ENCODE results near the gene RRAGA. TPM values are rescaled to one million over a fixed set of nuclear protein-coding genes. Genes with fewer than 3 reads are reported as not detected.

Gene RRAGA
- total RNA-seq, 1 donor from 2014 or later: 54.6 TPM

GRCh38 chr9:19032406-19032805, 16.8 kb upstream of the RRAGA start:
- TF ChIP-seq, protein P1, sequence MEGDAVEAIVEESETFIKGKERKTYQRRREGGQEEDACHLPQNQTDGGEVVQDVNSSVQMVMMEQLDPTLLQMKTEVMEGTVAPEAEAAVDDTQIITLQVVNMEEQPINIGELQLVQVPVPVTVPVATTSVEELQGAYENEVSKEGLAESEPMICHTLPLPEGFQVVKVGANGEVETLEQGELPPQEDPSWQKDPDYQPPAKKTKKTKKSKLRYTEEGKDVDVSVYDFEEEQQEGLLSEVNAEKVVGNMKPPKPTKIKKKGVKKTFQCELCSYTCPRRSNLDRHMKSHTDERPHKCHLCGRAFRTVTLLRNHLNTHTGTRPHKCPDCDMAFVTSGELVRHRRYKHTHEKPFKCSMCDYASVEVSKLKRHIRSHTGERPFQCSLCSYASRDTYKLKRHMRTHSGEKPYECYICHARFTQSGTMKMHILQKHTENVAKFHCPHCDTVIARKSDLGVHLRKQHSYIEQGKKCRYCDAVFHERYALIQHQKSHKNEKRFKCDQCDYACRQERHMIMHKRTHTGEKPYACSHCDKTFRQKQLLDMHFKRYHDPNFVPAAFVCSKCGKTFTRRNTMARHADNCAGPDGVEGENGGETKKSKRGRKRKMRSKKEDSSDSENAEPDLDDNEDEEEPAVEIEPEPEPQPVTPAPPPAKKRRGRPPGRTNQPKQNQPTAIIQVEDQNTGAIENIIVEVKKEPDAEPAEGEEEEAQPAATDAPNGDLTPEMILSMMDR (IDR thresholded peaks at IDR 0.05; ENCODE audit: insufficient read depth, low read length, poor library complexity, severe bottlenecking): no peak
- no peaks in the 10 kb centered on the region for H3K36me3 ChIP-seq (ENCODE audit: control insufficient read depth, insufficient read depth, low read length)
- no peaks in the 10 kb centered on the region for H3K27me3 ChIP-seq (ENCODE audit: control insufficient read depth, insufficient read depth, low read length)
- no peak for DNase-seq (ENCODE audit: low read depth)
- H3K4me3 ChIP-seq (ENCODE audit: low read depth, low read length): no peak overlapping the region

- Histone ChIP-seq H3K4me3 (ENCODE audit: low read depth, low read length) (no peak within 1 kb of the TSS), H3K27me3 (ENCODE audit: control insufficient read depth, insufficient read depth, low read length) (no peaks in the 10 kb centered on the region), H3K36me3 (ENCODE audit: control insufficient read depth, insufficient read depth, low read length) (no peaks in the 10 kb centered on the region)
- DNase-seq (ENCODE audit: low read depth): no peak
- TF ChIP-seq, protein P1 (IDR thresholded peaks at IDR 0.05; ENCODE audit: insufficient read depth, low read length, poor library complexity, severe bottlenecking): no peak
Measured at GRCh38 chr9:19033015-19033414, 16.2 kb upstream of the RRAGA start, which contains the start of gene SAXO1. TSS of gene SAXO1 (minus strand) at chr9:19033209. CDS start at chr9:19032908, 301 bp downstream.

- no peak for DNase-seq (ENCODE audit: low read depth)
- TF ChIP-seq, protein P1 (IDR thresholded peaks at IDR 0.05; ENCODE audit: insufficient read depth, low read length, poor library complexity, severe bottlenecking): no peak
- Histone ChIP-seq H3K27me3 (ENCODE audit: control insufficient read depth, insufficient read depth, low read length) (no peaks in the 10 kb centered on the region), H3K4me3 (ENCODE audit: low read depth, low read length) (no peak overlapping the region), H3K36me3 (ENCODE audit: control insufficient read depth, insufficient read depth, low read length) (no peaks in the 10 kb centered on the region)
Measured at GRCh38 chr9:19036611-19037010, 12.6 kb upstream of the RRAGA start.

GRCh38 chr9:19049917-19050636, 850 bp downstream of the RRAGA start:
- no peaks in the 10 kb centered on the region for H3K36me3 ChIP-seq (ENCODE audit: control insufficient read depth, insufficient read depth, low read length)
- TF ChIP-seq, protein P1 (IDR thresholded peaks at IDR 0.05; ENCODE audit: insufficient read depth, low read length, poor library complexity, severe bottlenecking): no peak
- H3K27me3 ChIP-seq (ENCODE audit: control insufficient read depth, insufficient read depth, low read length): no peaks in the 10 kb centered on the region
- H3K4me3 ChIP-seq (ENCODE audit: low read depth, low read length): peak overlapping the region; percentile 78
- no peak for DNase-seq (ENCODE audit: low read depth)

GRCh38 chr9:19050637-19051591, 1.7 kb downstream of the RRAGA start:
- H3K27me3 ChIP-seq (ENCODE audit: control insufficient read depth, insufficient read depth, low read length): no peaks in the 10 kb centered on the region
- TF ChIP-seq, protein P1 (IDR thresholded peaks at IDR 0.05; ENCODE audit: insufficient read depth, low read length, poor library complexity, severe bottlenecking): no peak
- DNase-seq (ENCODE audit: low read depth): no peak
- H3K36me3 ChIP-seq (ENCODE audit: control insufficient read depth, insufficient read depth, low read length): no peaks in the 10 kb centered on the region
- H3K4me3 ChIP-seq (ENCODE audit: low read depth, low read length): peak overlapping the region; percentile 78
